ENCODE data around the gene NAA15.

GRCh38 chr4:139282721-139283075 is 18.6 kb upstream of the NAA15 start:
- TF ChIP-seq, protein P1, sequence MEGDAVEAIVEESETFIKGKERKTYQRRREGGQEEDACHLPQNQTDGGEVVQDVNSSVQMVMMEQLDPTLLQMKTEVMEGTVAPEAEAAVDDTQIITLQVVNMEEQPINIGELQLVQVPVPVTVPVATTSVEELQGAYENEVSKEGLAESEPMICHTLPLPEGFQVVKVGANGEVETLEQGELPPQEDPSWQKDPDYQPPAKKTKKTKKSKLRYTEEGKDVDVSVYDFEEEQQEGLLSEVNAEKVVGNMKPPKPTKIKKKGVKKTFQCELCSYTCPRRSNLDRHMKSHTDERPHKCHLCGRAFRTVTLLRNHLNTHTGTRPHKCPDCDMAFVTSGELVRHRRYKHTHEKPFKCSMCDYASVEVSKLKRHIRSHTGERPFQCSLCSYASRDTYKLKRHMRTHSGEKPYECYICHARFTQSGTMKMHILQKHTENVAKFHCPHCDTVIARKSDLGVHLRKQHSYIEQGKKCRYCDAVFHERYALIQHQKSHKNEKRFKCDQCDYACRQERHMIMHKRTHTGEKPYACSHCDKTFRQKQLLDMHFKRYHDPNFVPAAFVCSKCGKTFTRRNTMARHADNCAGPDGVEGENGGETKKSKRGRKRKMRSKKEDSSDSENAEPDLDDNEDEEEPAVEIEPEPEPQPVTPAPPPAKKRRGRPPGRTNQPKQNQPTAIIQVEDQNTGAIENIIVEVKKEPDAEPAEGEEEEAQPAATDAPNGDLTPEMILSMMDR (IDR thresholded peaks at IDR 0.05; ENCODE audit: low read depth, low read length, poor library complexity, severe bottlenecking), result no peak
- no peak for TF ChIP-seq EZH2phosphoT487 (IDR thresholded peaks at IDR 0.05; ENCODE audit: borderline replicate concordance, low read length)
